LNCaP clone FGC (cell line): ENCODE data around the gene NPIPB12.
"Not testable (repeated sequence)": the region's sequence is repeated elsewhere in the genome, so short reads cannot be mapped to it uniquely, and the experiment has no call there.

ENCODE experiments used
- DNase-seq: peaks from one replicate; pipeline ENCODE4 v3.0.0-alpha.2; 2011; ENCODE audit warnings: low read depth
- H3K4me3 ChIP-seq: 2 replicates; pipeline ENCODE4 v1.5.1; 2011; ENCODE audit warnings: mild to moderate bottlenecking, low read depth, low read length, control low read depth

NPIPB12 gene

GRCh38 chr16:29506308-29506707, at the start of gene NPIPB12:
NPIPB12 (minus strand) TSS chr16:29506408.
- not testable (repeated sequence) for H3K4me3 ChIP-seq

DNA sequence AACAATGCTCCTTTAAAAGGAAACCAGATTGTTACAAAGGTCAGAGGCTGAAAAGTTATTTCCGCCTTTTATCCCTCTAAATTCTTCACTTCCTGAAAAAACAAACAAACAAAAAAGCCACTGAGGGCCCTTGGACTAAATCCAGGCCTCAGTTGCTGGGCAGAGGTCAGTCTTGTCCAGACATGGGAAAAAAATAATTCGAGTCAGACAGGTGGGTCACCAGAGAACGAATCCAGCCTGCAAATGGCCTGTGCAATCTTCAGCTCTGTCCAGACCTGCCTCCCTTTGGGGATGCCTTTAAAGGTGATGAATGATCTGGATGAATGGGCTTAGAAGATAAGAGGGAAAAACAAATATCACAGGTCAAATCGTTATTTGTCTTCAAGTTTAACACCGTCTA, 15.3 kb upstream of the NPIPB12 start:
- H3K4me3 ChIP-seq, DNase-seq: not testable (repeated sequence)

More at GRCh38 chr16:29506308-29506707, at the start of gene NPIPB12:
- DNase-seq, result not testable (repeated sequence)

- not testable (repeated sequence) for H3K4me3 ChIP-seq, DNase-seq
These were observed 23.9 kb downstream of the NPIPB12 start for GRCh38 chr16:29482276-29482675.

DNA sequence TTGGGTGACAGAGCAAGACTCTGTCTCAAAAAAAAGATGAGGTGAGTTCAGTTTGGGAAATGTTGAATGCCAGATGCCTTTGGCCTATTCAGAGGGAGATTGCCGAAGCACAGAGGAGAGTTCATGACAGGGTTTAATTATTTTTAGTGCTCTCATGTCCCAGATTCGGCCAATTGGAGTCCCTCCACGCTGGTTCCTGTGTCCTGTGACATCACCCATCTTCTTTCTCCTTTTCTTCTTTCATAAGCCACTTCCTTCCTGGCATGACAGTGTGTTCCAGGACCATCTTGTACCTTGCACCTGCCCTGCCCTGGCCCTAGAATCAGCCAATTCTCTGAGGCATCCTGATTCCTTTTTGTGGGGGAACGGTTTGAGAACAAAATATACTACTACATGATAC, 34.1 kb downstream of the NPIPB12 start:
- not testable (repeated sequence) for DNase-seq, H3K4me3 ChIP-seq

GRCh38 chr16:29469660-29470059, 36.5 kb downstream of the NPIPB12 start:
- DNase-seq, H3K4me3 ChIP-seq: not testable (repeated sequence)

GRCh38 chr16:29467654-29468366, 38.4 kb downstream of the NPIPB12 start:
- H3K4me3 ChIP-seq, DNase-seq: not testable (repeated sequence)

GRCh38 chr16:29466904-29467303, 39.3 kb downstream of the NPIPB12 start:
- DNase-seq, H3K4me3 ChIP-seq: not testable (repeated sequence)

GRCh38 chr16:29465985-29466824, 40.0 kb downstream of the NPIPB12 start:
- not testable (repeated sequence) for H3K4me3 ChIP-seq, DNase-seq

DNA sequence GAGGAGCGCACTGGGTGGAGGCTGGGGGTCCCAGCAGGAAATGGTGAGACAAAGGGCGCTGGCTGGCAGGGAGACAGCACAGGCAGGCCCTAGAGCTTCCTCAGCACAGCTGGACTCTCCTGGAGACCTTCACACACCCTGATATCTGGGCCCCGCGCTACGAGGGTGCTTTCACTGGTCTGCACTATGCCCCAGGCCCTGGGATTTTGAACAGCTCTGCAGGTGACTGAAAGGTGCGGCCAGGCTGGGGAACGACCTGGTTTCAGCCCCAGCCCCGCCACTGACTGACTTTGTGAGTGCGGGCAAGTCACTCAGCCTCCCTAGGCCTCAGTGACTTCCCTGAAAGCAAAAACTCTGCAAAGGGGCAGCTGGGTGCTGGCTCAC, 45.6 kb downstream of the NPIPB12 start:
- not testable (repeated sequence) for DNase-seq, H3K4me3 ChIP-seq

DNA sequence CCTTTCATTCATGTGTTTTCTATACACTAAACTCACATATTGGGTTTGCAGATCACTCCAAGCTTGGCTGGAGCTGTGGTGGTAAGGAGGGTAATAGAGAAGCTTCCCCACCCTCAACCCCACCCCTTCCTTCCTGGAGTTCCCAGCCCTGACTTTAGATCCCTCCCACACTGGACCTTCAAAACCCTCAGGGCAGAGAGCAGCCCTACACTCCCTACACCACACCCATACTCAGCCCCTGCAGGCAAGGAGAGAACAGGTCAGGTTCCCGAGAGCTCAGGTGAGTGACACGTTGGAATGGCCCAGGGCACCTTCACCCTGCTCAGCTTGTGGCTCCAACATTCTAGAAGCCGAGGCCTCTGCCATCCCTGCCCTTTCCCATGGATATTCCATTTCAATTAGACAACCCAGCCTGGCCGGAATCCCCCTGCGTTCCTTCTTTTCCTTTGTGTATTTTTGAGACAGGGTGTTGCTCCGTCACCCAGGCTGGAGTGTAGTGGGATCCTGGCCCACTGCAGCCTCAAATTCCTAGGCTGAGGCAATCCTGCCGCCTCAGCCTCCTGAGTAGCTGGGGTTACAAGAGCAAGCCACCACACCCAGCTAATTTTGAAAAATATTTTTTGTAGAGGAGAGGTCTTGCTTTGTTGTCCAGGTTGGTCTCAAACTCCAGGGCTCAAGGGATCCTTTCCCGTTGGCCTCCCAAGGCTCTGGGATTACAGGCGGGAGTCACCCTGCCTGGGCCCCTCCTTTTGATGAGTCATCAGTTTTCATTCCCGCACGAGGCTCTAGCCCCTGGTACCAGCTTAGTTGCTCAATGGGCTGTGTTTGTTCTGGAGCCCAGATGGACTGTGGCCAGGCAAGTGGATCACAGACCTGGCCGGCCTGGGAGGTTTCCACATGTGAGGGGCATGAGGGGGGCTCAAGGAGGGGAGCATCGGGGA, 46.2 kb downstream of the NPIPB12 start, which contains the start of gene SULT1A4:
Gene SULT1A4, plus strand, starts transcription at position 208 of the 941 bp plus-strand sequence. CDS start 1,473 bp downstream, outside the sequence.
- not testable (repeated sequence) for DNase-seq, H3K4me3 ChIP-seq

- DNase-seq, H3K4me3 ChIP-seq: not testable (repeated sequence)
These were observed 48.5 kb downstream of the NPIPB12 start for GRCh38 chr16:29457660-29458059.

DNA sequence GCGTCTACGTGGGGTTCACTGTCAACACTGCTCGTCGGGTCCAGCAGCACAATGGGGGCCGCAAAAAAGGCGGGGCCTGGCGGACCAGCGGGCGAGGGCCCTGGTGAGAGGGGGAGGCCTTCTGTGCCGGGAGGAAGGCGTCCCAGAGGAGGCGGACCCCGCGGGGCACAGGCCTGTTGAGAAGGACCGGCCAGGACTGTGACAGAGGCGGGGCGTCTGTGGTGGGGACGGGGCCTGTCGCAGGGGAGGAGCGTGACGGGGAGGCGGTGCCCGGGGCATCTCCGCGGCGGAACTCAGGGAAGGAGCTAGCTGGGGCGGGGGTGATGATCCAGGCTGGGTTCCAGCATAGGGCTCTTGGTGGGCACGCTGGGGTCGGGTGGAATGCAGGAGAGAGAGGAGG, 51.4 kb downstream of the NPIPB12 start:
- DNase-seq, result not testable (repeated sequence)

GRCh38 chr16:29454269-29454668, 51.9 kb downstream of the NPIPB12 start, which contains the start of the genes BOLA2 and SLX1B:
BOLA2 (minus strand) TSS chr16:29454351; CDS start chr16:29454253, 98 bp downstream.
SLX1B (plus strand) TSS chr16:29454533.
- not testable (repeated sequence) for H3K4me3 ChIP-seq, DNase-seq

More for the DNA sequence above, 51.4 kb downstream of the NPIPB12 start:
- not testable (repeated sequence) for H3K4me3 ChIP-seq

DNA sequence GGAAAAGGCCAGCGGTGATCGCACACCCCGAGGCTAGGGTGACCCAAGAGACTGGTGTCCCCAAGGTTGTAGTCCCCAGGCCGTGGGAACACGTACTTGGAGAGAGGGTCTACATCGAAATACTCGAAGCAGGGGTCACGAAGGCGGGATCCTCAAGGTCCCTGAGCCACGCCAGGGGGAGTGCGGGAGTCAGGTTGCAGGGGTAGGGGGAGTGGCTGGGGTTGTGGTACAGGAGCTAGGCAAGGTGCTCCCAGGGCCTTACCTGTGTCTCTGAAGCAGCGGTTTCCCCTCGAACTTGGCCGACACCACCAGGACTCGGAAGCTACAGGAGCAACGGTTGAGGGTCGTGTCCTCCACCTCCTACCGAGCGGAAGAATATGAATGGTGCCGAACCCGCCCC, 52.5 kb downstream of the NPIPB12 start:
- H3K4me3 ChIP-seq, DNase-seq: not testable (repeated sequence)
